Endothelial cell of umbilical vein (primary cell): ENCODE results near the gene OARD1. TPM values are rescaled to one million over a fixed set of nuclear protein-coding genes. Genes with fewer than 3 reads are reported as not detected.

Experiments
- BruUV-seq: library from RNA; stranded (reverse); fragments of 400-500 nt; replicated peaks from 2 replicates; lab custom pipeline; 2021; lab: Mats Ljungman, UMichigan
- CTCF ChIA-PET: fragments of 300-600, 350-600 bp; sonication (Branson Sonifier 250); formaldehyde crosslinking; loops from one replicate; lab custom pipeline; 2021; ENCODE audit warnings: antibody characterized with exemption, inconsistent platforms; lab: Charles Lee
- POLR2A ChIA-PET: fragments of 300-600, 350-600 bp; sonication (Branson Sonifier 250); formaldehyde crosslinking; loops from one replicate; lab custom pipeline; 2021; ENCODE audit warnings: antibody characterized with exemption, inconsistent platforms; lab: Charles Lee
- DNase-seq: peaks from one replicate; pipeline ENCODE4 v3.0.0-alpha.2; 2011; ENCODE audit warnings: low read depth, low spot score
- FAIRE-seq: peaks from 2 replicates; lab custom pipeline; 2011; peaks lifted over from hg19 to GRCh38; lab: Jason Lieb, UNC
- H2AFZ ChIP-seq: 2 replicates; pipeline ENCODE4 v1.6.0; 2012; ENCODE audit warnings: low read depth, low read length, control low read depth, inconsistent platforms
- H3K27ac ChIP-seq: 2 replicates; pipeline ENCODE4 v1.5.1; 2011; ENCODE audit warnings: low read depth, mild to moderate bottlenecking, control low read depth, low read length, moderate library complexity; ENCODE audit not compliant: insufficient read depth
- H3K27me3 ChIP-seq, 2 experiments: 2 replicates each; pipeline versions ENCODE4 v1.6.0 to v1.6.1; 2011; ENCODE audit warnings: low read length in 2 of 2, mixed read lengths in 1 of 2; ENCODE audit not compliant: control insufficient read depth in 2 of 2, insufficient read depth in 2 of 2
- H3K36me3 ChIP-seq, 2 experiments: 2 replicates in 1 of 2; 3 replicates in 1 of 2; pipeline ENCODE4 v1.5.1; 2011; ENCODE audit warnings: low read length in 2 of 2, mild to moderate bottlenecking in 1 of 2, moderate library complexity in 1 of 2; ENCODE audit not compliant: control insufficient read depth in 2 of 2, insufficient read depth in 2 of 2; ENCODE audit errors: extremely low read depth in 1 of 2
- H3K4me1 ChIP-seq: 3 replicates; pipeline ENCODE4 v1.5.1; 2011; ENCODE audit warnings: mild to moderate bottlenecking, low read length; ENCODE audit not compliant: control insufficient read depth, insufficient read depth; ENCODE audit errors: extremely low read depth
- H3K4me2 ChIP-seq: 2 replicates; pipeline ENCODE4 v1.6.1; 2011; ENCODE audit warnings: low read length, control low read depth, mixed read lengths; ENCODE audit not compliant: insufficient read depth
- H3K4me3 ChIP-seq, 3 experiments: fragments of 200-600 bp in 1 of 3; sonication (generic), shearing (Covaris generic) in 1 of 3; replicated peaks in 1 of 3; 2 replicates each; pipeline ENCODE4 v1.5.1; 2011 to 2016; ENCODE audit warnings: control low read depth in 3 of 3, low read length in 3 of 3, mild to moderate bottlenecking in 2 of 3, inconsistent platforms in 1 of 3, low read depth in 1 of 3, moderate library complexity in 1 of 3; ENCODE audit not compliant: insufficient read depth in 1 of 3
- H3K79me2 ChIP-seq: 2 replicates; pipeline ENCODE4 v1.6.0; 2012; ENCODE audit warnings: low read length, inconsistent platforms; ENCODE audit not compliant: control insufficient read depth, insufficient read depth
- H3K9ac ChIP-seq: replicated peaks from 2 replicates; pipeline ENCODE3; 2011; ENCODE audit warnings: low read length, control low read depth; ENCODE audit not compliant: insufficient read depth; ENCODE audit errors: extremely low read depth
- H3K9me1 ChIP-seq: replicated peaks from 3 replicates; pipeline ENCODE4 v1.6.0; 2011; ENCODE audit warnings: mild to moderate bottlenecking, low read length; ENCODE audit not compliant: control insufficient read depth, insufficient read depth; ENCODE audit errors: extremely low read depth
- H3K9me3 ChIP-seq: replicated peaks from 2 replicates; pipeline ENCODE4 v1.5.1; 2012; ENCODE audit warnings: low read length, inconsistent platforms; ENCODE audit not compliant: control insufficient read depth, insufficient read depth
- H4K20me1 ChIP-seq: replicated peaks from 2 replicates; pipeline ENCODE3; 2011; ENCODE audit warnings: mild to moderate bottlenecking, low read length; ENCODE audit not compliant: control insufficient read depth, insufficient read depth; ENCODE audit errors: extremely low read depth
- CTCF ChIP-seq, 2 donors: IDR thresholded peaks; 1 replicate in 1 of 2; 2 replicates in 1 of 2; pipeline ENCODE4 v1.5.1; 2011; ENCODE audit warnings: low read length in 2 of 2, mild to moderate bottlenecking in 2 of 2, moderate library complexity in 2 of 2, control low read depth in 1 of 2, inconsistent platforms in 1 of 2, low read depth in 1 of 2; ENCODE audit not compliant: insufficient read depth in 1 of 2; ENCODE audit errors: extremely low read depth in 1 of 2
- EZH2 ChIP-seq: IDR thresholded peaks from 2 replicates; pipeline ENCODE4 v1.6.1; 2012; ENCODE audit warnings: borderline replicate concordance, low read depth, mild to moderate bottlenecking, moderate library complexity, low read length, inconsistent platforms; ENCODE audit not compliant: severe bottlenecking
- FOS ChIP-seq: IDR thresholded peaks from 2 replicates; pipeline ENCODE4 v1.6.1; 2011; ENCODE audit warnings: mild to moderate bottlenecking, low read length, moderate library complexity, borderline replicate concordance; ENCODE audit not compliant: insufficient read depth
- GATA2 ChIP-seq: IDR thresholded peaks from 2 replicates; pipeline ENCODE4 v1.7.0; 2011; ENCODE audit warnings: low read depth, mild to moderate bottlenecking, moderate library complexity, mixed read lengths, low read length; ENCODE audit not compliant: insufficient read length, insufficient read depth
- JUN ChIP-seq: IDR thresholded peaks from 2 replicates; pipeline ENCODE4 v1.6.1; 2011; ENCODE audit warnings: borderline replicate concordance, low read depth; ENCODE audit not compliant: insufficient read length, insufficient read depth
- MAX ChIP-seq: IDR thresholded peaks from 2 replicates; pipeline ENCODE4 v1.6.1; 2011; ENCODE audit not compliant: insufficient read depth, insufficient read length
- MYC ChIP-seq: IDR thresholded peaks from one replicate; pipeline ENCODE4 v1.6.1; 2011; ENCODE audit warnings: mild to moderate bottlenecking, low read depth, low read length
- POLR2A ChIP-seq: IDR thresholded peaks from 2 replicates; pipeline ENCODE4 v1.6.1; 2012; ENCODE audit warnings: low read depth, mild to moderate bottlenecking, control low read depth, low read length
- POLR2AphosphoS5 ChIP-seq: IDR thresholded peaks from 2 replicates; pipeline ENCODE4 v1.6.1; 2012; ENCODE audit warnings: low read depth, mild to moderate bottlenecking, control low read depth, low read length, moderate library complexity; ENCODE audit not compliant: insufficient read depth
- dilution Hi-C: fragments of 300-500 bp; cut with MboI; formaldehyde crosslinking; loops from one replicate; pipeline ENCODE4 v1.15.0; 2019; ENCODE audit warnings: low sequenced_read_pairs; ENCODE audit not compliant: extremely low pct_ligation_motif_present
- intact Hi-C: fragments of 100-400 bp; cut with micrococcal nuclease; formaldehyde crosslinking; loops from one replicate; pipeline ENCODE4 v1.10.0; 2022
- polyA plus RNA-seq, 4 experiments: library from polyadenylated mRNA; depleted of rRNA in 3 of 4; stranded (reverse) in 3 of 4; unstranded in 1 of 4; fragments of >200 nt; gene quantifications; 2 replicates each; pipeline versions ENCODE4 v1.2.1 to v1.2.3, GENCODE V29; 2011 to 2012; ENCODE audit warnings: missing spikeins in 1 of 4
- total RNA-seq: library from RNA; stranded (reverse); gene quantifications from 2 replicates; pipeline ENCODE4 v1.2.3, GENCODE V29; 2021

OARD1 gene
- total and polyA plus RNA-seq, 2 donors (not counting 3 experiments of a cell fraction or from before 2014, with no cell fraction given) = 5.2 to 13.0 TPM

GRCh38 chr6:41077536-41077935 lies 5.4 kb upstream of the OARD1 start:
- Histone ChIP-seq H3K9ac (no peak overlapping the region), H3K27me3 (no peaks in the 10 kb centered on the region), H3K36me3 (peaks cover 5 to 11% of the 10 kb centered on the region in 2 experiments), H3K4me2 (no peak overlapping the region), H4K20me1 (peaks cover 3% of the 10 kb centered on the region), H3K4me1 (peaks cover 23% of the 10 kb centered on the region), H3K27ac (no peak overlapping the region), H3K9me3 (no peaks in the 10 kb centered on the region), H3K4me3 (no peak overlapping the region), H2AFZ (no peak overlapping the region), H3K9me1 (no peaks in the 10 kb centered on the region), H3K79me2 (peaks cover 81% of the 10 kb centered on the region)
- no peak for TF ChIP-seq POLR2A
- no peak for TF ChIP-seq CTCF (IDR thresholded peaks at IDR 0.05; ENCODE audit: extremely low read depth in 1 of 2, insufficient read depth in 1 of 2, low read depth in 1 of 2, low read length in 2 of 2)
- TF ChIP-seq POLR2AphosphoS5 = no peak
- TF ChIP-seq GATA2 = no peak
- no peak for TF ChIP-seq JUN
- no peak for TF ChIP-seq EZH2
- no peak for TF ChIP-seq MYC
- TF ChIP-seq FOS = no peak
- TF ChIP-seq MAX = no peak
- DNase-seq (no peak), FAIRE-seq (no peak)
- POLR2A ChIA-PET = no interaction called here
- dilution Hi-C loops = no loop called here
- intact Hi-C loops = no loop called here
- no TSS peak for BruUV-seq
- CTCF ChIA-PET = interaction anchor here (1.6 kb wide), 1 partner anchor 11 kb away, joined by 5 read pairs; no protein-coding TSS in a partner anchor
